HL-60 (cell line): ENCODE data around the gene TEX22.

Experiments
- DNase-seq, 2 experiments: peaks; one replicate each; pipeline ENCODE4 v3.0.0-alpha.2; 2010 to 2020; ENCODE audit warnings: low read depth in 1 of 2, low spot score in 1 of 2
- H3K27ac ChIP-seq: fragments of 250-450 bp; sonication (Bioruptor Pico); replicated peaks from 2 replicates; pipeline ENCODE4 v1.5.1; 2020; ENCODE audit warnings: mild to moderate bottlenecking, moderate library complexity
- H3K27me3 ChIP-seq: fragments of 250-450 bp; sonication (Bioruptor Pico); 2 replicates; pipeline ENCODE4 v1.5.1; 2021; ENCODE audit warnings: mild to moderate bottlenecking, moderate library complexity; ENCODE audit not compliant: insufficient read depth, poor library complexity, severe bottlenecking
- H3K4me3 ChIP-seq: replicated peaks from 2 replicates; pipeline ENCODE4 v1.5.1; 2011; ENCODE audit warnings: mild to moderate bottlenecking, control low read depth, low read length; ENCODE audit not compliant: insufficient read depth
- CTCF ChIP-seq: IDR thresholded peaks from one replicate; pipeline ENCODE4 v1.5.1; 2011; ENCODE audit warnings: low read length, control low read depth, inconsistent platforms; ENCODE audit not compliant: insufficient read depth
- GABPA ChIP-seq: IDR thresholded peaks from 2 replicates; pipeline ENCODE4 v1.6.1; 2012; ENCODE audit warnings: low read depth
- POLR2AphosphoS5 ChIP-seq: IDR thresholded peaks from 2 replicates; pipeline ENCODE4 v1.6.1; 2012; ENCODE audit warnings: low read depth
- REST ChIP-seq: IDR thresholded peaks from 2 replicates; pipeline ENCODE4 v1.6.1; 2012; ENCODE audit warnings: low read depth; ENCODE audit not compliant: insufficient replicate concordance
- SPI1 ChIP-seq: IDR thresholded peaks from 2 replicates; pipeline ENCODE4 v1.6.1; 2012; ENCODE audit warnings: low read depth, mild to moderate bottlenecking, borderline replicate concordance

Gene TEX22

GRCh38 chr14:105382343-105383082 lies 15.8 kb upstream of the TEX22 start:
- Histone ChIP-seq H3K27ac (no peak overlapping the region), H3K27me3 (no peaks in the 10 kb centered on the region), H3K4me3 (no peak overlapping the region)
- no peak for DNase-seq
- TF ChIP-seq REST (no peak), GABPA (no peak), SPI1 (no peak), CTCF (no peak), POLR2AphosphoS5 (no peak)

- Histone ChIP-seq H3K27me3 (no peaks in the 10 kb centered on the region), H3K27ac (no peak overlapping the region), H3K4me3 (no peak overlapping the region)
- TF ChIP-seq GABPA = no peak
- TF ChIP-seq REST = no peak
- TF ChIP-seq CTCF = no peak
- no peak for TF ChIP-seq SPI1
- DNase-seq = no peak
These were observed 15.1 kb upstream of the TEX22 start for GRCh38 chr14:105383083-105383730.

GRCh38 chr14:105384041-105384557 lies 14.2 kb upstream of the TEX22 start:
- no peaks in the 10 kb centered on the region for H3K27me3 ChIP-seq
- TF ChIP-seq GABPA (no peak), CTCF (no peak), POLR2AphosphoS5 (no peak), SPI1 (no peak), REST (no peak)
- no peak for DNase-seq
- no peak overlapping the region for H3K4me3 ChIP-seq
- H3K27ac ChIP-seq = no peak overlapping the region
